ENCODE data around the gene TEX19.

Gene TEX19

DNA sequence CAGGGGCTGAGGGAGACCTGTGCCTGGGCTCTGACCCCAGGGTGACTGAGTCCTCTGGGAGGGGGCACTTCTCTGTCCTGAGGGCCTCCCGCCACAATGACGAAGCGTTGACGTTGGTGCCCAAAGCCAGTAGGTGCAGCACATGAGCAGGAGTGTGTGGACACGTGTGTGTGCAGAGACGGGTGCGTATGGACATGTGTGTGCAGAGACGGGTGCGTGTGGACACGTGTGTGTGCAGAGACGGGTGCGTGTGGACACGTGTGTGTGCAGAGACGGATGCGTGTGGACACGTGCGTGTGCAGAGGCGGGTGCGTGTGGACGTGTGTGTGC lies 40.9 kb upstream of the TEX19 start:
- TF ChIP-seq, protein P1, sequence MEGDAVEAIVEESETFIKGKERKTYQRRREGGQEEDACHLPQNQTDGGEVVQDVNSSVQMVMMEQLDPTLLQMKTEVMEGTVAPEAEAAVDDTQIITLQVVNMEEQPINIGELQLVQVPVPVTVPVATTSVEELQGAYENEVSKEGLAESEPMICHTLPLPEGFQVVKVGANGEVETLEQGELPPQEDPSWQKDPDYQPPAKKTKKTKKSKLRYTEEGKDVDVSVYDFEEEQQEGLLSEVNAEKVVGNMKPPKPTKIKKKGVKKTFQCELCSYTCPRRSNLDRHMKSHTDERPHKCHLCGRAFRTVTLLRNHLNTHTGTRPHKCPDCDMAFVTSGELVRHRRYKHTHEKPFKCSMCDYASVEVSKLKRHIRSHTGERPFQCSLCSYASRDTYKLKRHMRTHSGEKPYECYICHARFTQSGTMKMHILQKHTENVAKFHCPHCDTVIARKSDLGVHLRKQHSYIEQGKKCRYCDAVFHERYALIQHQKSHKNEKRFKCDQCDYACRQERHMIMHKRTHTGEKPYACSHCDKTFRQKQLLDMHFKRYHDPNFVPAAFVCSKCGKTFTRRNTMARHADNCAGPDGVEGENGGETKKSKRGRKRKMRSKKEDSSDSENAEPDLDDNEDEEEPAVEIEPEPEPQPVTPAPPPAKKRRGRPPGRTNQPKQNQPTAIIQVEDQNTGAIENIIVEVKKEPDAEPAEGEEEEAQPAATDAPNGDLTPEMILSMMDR (IDR thresholded peaks at IDR 0.05; ENCODE audit: low read depth, low read length, missing control alignments) = no peak
- in situ Hi-C loops (cut with HindIII; ENCODE audit: low sequenced_read_pairs) = no loop called here
- DNase-seq (ENCODE audit: low read depth) = no peak
- H3K4me3 ChIP-seq (ENCODE audit: low read depth, low read length) = no peak overlapping the region

DNA sequence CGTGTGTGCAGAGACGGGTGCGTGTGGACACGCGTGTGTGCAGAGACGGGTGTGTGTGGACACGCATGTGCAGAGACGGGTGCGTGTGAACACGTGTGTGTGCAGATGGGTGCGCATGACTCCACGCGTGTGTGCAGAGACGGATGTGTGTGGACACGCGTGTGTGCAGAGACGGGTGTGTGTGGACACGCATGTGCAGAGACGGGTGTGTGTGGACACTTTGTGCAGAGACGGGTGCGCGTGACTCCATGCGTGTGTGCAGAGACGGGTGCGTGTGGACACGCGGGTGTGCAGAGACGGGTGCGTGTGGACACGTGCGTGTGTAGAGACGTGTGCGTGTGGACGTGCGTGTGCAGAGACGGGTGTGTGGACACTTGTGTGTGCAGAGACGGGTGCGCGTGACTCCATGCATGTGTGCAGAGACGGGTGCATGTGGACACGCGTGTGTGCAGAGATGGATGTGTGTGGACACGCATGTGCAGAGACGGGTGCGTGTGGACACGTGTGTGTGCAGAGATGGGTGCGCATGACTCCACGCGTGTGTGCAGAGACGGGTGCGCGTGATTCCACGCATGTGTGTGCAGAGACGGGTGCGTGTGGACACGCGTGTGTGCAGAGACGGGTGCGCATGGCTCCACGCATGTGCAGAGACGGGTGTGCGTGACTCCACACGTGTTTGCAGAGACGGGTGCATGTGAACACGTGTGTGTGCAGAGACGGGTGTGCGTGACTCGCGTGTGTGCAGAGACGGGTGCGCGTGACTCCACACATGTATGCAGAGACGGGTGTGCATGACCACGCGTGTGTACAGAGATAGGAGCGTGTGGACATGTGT lies 40.1 kb upstream of the TEX19 start:
- in situ Hi-C loops (cut with HindIII; ENCODE audit: low sequenced_read_pairs) = no loop called here
- H3K4me3 ChIP-seq (ENCODE audit: low read depth, low read length) = no peak overlapping the region
- no peak for DNase-seq (ENCODE audit: low read depth)
- TF ChIP-seq, protein P1 (IDR thresholded peaks at IDR 0.05; ENCODE audit: low read depth, low read length, missing control alignments) = no peak

- H3K4me3 ChIP-seq (ENCODE audit: low read depth, low read length) = no peak overlapping the region
- no peak for DNase-seq (ENCODE audit: low read depth)
- in situ Hi-C loops (cut with HindIII; ENCODE audit: low sequenced_read_pairs) = no loop called here
- TF ChIP-seq, protein P1 (IDR thresholded peaks at IDR 0.05; ENCODE audit: low read depth, low read length, missing control alignments) = no peak
These were observed 39.4 kb upstream of the TEX19 start for GRCh38 chr17:82319619-82320062.

GRCh38 chr17:82320140-82320840 lies 38.8 kb upstream of the TEX19 start:
- H3K4me3 ChIP-seq (ENCODE audit: low read depth, low read length) = no peak overlapping the region
- DNase-seq (ENCODE audit: low read depth) = no peak
- in situ Hi-C loops (cut with HindIII; ENCODE audit: low sequenced_read_pairs) = no loop called here
- TF ChIP-seq, protein P1 (IDR thresholded peaks at IDR 0.05; ENCODE audit: low read depth, low read length, missing control alignments) = no peak

DNA sequence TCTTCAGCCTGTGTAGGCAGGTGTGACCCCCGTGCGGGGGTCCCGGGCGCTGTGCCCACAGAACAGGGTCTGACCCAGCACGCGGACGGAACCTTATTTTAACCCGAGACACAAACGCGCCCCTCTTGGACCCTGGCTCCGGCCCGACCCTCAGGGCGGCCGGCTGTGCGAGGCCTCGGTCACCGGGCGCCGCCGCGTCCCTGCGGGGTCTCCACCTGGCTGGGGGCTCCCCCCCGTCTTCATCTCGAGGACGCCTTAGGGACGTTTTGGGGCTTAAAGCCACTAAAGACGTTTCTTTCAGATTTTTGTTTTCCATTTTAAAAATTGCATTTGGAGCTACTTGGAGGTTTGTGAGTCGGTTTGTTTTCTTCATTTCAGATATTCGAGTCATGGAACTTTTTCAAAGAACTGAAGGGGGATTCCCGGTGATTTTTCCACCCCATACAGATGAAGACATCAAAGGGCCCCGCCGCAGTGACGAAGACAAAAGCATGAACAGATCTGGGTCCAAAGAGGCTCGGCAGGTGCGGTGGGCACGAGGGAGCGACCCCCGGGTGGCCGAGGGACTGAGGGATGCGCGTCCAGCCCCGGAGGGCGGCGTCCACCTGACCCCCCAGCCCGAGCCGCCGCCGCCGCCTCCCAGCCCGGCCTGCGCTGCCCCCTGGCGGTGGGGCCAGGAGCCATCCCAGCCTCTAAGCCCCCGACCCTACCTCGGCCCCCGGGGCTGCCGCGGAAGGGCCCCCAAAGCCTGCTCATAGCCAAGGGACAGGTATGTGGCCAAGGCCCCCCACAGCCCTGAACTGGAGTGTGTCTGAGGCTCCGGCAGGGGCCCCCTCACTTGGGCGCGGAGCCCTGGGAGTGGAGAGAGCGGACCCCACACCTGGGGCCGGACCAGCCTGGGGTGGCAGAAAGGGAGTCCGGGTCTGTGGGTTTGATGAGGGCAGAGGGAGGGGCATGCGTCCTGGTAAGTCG lies 37.8 kb upstream of the TEX19 start:
- DNase-seq (ENCODE audit: low read depth) = no peak

More for the DNA sequence above, 37.8 kb upstream of the TEX19 start:
- TF ChIP-seq, protein P1 (IDR thresholded peaks at IDR 0.05; ENCODE audit: low read depth, low read length, missing control alignments) = peak; percentile 69
- no peak overlapping the region for H3K4me3 ChIP-seq (ENCODE audit: low read depth, low read length)
- in situ Hi-C loops (cut with HindIII; ENCODE audit: low sequenced_read_pairs) = no loop called here

Measured in astrocyte of the cerebellum (primary cell).